Activated effector memory CD4-positive, alpha-beta T cell treated with Interleukin-2 at 50 U/mL for 16 hours (primary cell): ENCODE data around the gene SEC16A.
"Not testable (repeated sequence)": the region's sequence is repeated elsewhere in the genome, so short reads cannot be mapped to it uniquely, and the experiment has no call there.

ENCODE experiments used
- DNase-seq: peaks from one replicate; pipeline ENCODE4 v3.0.0-alpha.2; 2020

Gene SEC16A

DNA sequence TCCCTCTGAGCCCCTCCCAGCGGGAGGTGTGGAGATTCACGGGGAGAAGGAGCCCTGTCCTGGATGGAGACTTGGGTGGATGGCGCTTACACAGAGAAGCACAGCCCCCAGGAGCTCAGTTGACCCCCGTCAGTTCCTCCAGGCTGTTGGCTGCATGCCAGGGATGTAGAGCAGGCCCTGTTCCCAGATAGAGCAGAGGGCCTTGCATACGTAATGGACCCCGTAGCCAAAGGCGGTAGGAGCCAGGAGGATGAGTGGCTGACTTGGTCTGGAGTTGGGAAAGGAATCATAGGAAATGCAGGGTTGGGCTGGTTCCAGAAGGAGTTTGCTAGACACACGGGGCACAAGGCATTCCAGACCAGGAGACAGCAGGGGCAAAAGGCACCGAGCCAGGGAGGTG is 69.9 kb downstream of the SEC16A start:
- no peak for DNase-seq

DNA sequence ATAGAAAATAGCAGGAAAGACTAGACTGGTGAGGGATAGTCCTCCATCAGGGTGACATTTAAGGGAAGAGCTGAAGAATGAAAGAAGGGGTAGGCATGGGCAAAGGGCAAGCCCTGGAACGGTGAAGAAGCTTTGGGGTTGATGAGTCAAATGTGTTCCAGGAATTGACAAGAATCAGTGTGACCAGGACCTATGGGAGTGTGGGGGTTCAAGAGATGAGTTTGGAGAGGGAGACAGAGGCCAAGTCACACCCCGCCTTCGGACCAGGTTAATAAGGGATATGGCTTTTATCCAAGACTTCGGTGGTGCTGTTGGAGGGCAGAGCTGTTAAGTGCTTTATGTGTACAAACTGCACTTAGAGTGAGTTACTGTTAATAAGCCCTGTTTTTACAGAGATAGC is 71.5 kb downstream of the SEC16A start:
- no peak for DNase-seq

DNA sequence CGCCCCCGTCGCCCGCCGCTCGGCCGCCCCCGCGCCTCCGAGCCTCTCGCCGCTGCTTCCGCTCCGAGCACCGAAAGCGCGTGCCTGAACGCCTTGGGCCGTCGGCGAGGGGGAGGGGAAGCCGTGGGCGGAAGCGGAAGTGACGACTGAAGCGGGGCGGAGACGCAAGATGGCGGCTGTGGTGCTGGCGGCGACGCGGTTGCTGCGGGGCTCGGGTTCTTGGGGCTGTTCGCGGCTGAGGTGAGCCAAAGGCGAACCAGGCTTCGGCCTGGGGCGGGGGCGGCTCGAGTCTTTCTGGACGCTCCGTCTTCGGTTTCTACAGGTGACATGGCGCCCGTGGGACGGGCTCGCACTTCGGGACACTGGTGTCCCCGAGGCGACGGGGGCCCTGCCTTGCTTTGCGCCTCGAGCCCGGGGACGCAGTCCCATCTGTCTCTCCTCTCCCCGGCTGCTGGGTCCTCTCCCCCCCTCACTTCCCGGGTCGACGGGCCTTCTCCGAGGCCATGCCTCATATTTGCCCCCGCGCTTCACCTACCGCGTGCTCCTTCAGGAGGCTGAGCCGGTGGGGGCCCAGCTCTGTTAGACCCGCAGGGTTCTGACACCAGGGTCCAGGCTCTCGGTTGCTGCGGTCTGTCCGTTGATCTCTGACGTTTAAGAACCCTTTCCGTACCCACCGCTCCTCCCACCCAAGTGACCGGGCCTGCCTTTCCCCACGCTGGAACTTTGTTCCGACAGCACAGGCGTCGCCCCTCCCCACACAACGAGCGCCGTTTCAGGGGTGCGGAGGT is 72.1 kb downstream of the SEC16A start, which contains the start of the genes ENTR1 and PMPCA:
Gene ENTR1, minus strand, starts transcription at position 115 of the 788 bp plus-strand sequence. CDS start 217 bp downstream, outside the sequence.
Gene PMPCA, plus strand, starts transcription at position 159 of the 788 bp plus-strand sequence. Its CDS starts 11 bp downstream, at position 170.
- DNase-seq: peak; percentile 91

DNA sequence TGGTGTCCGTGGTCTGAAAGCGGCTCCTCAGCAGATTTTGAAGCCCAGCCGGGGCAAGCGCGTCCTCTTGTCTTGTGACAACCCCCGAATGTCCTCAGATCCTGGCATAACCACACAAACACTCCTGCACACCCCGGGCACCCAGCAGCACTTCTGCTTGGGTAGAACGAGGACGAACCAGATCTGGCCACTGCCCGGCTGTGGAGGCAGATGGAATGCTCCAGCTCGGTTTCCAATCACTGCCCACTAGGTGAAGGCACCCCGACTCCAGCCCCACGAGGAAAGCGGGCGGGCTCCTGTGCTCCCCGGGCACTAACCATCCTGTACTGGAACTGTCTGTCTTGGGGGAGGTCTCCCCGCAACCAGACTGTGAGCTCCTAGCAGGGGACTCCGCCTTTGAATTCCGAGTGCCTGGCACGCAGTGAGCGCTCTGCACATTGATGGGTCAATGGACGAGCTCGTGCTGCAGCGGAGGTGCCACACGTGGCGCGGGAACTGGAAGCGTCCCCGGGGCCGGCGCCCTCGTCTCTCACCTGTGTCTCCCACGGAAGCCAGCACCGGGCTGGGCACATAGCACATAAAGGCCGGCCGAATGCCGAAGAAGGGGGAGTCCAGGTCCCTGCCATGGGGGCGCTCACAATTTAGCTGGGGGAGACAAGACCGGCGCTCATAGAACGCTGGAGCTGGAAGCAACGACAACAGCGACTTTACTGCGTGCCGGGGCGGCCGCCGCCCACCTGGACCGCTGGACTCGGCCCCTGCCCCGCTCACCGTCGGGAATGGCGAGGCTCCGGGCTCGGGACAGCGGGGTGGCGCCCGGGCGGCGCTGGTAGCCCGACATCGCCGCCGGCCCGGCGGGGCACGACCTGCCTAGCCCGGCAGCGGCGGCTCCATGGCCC is 73.0 kb downstream of the SEC16A start:
- peak; percentile 22 for DNase-seq

DNA sequence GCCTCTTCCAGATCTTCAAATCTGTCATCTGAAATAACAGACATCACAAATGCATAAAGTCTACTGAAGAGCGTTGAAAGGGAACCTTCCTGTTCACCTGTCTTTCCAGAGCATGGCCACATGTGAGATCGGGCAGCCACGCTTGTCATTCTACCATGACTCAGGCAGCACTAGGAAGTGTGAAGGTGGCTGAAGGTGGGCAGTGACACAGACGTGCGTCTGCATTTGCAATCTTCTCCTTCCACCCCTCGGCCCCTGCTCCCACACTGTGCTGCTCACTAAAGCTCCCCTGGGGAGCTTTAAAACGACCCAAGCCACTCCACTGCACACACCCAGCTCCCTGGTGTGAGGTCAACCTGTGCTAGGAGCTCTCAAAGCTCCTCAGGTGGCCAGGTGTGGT is 74.9 kb downstream of the SEC16A start:
- no peak for DNase-seq

DNA sequence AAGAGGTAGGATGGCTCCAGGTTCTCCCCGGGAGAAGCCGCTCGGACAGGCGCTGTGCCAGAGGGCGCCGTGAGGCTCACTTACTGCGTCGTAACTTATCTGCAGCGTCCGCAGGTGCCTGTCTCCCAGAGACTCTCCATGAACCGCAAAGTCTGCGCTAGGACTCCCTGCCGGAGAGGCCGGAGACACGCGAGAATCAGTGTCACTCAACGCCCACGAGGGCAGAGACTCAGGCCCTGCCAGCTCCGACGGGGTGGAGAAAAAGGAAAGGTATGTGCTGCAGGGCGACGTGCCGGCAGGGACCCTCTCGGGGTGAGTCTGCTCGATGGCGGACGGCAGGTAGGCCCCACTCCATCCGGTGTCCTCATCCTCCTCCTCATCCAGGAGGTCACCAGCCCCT is 75.8 kb downstream of the SEC16A start:
- DNase-seq: not testable (repeated sequence)

DNA sequence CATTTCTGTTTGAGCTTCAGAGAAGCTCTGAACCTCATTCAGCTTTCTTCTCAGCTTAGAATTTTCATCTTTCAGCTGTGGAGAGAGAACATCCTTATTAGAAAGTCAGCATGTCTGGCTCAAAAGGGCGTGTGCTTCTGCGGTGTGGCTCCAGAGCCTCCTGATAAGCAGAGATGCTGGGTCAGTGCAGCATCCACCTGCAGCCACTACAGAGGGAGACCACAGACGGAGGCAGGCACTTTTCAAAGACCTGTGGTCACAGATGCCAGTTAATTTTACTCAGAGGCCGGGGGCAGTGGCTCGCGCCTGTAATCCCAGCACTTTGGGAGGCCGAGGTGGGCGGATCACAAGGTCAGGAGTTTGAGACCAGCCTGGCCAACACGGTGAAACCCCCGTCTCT is 76.9 kb downstream of the SEC16A start:
- not testable (repeated sequence) for DNase-seq

DNA sequence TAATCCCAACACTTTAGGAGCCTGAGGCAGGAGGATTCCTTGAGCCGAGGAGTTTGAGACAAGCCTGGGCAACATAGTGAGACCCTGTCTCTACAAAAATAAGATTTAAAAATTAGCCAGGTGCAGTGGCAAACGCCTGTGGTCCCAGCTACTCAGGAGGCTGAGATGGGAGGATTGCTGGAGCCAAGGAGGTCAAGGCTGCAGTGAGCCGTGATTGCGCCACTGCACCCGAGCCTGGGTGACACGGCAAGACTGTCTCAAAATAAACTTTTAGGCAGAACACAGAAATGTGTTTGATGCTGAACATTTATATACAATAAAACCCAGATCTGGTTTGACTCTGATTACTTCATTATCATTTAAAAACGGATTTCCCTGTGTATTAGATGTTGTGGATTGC is 77.4 kb downstream of the SEC16A start:
- DNase-seq: no peak

DNA sequence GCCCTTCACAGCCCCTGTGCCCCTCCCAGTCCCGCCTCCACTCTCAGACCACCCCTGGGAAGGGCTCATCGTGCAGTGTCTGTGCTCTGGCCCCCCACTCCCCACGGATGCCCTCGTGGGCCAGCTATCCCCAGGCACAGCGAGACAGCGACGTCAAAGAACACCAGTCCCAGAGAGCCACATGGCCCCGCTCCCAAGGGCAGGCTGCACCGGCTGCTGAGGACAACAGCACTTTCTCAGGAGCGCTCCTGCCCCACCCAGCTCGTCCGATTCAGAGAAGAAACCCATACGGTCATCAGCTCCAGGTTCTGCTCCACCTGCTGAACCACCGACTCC is 78.1 kb downstream of the SEC16A start:
- no peak for DNase-seq

DNA sequence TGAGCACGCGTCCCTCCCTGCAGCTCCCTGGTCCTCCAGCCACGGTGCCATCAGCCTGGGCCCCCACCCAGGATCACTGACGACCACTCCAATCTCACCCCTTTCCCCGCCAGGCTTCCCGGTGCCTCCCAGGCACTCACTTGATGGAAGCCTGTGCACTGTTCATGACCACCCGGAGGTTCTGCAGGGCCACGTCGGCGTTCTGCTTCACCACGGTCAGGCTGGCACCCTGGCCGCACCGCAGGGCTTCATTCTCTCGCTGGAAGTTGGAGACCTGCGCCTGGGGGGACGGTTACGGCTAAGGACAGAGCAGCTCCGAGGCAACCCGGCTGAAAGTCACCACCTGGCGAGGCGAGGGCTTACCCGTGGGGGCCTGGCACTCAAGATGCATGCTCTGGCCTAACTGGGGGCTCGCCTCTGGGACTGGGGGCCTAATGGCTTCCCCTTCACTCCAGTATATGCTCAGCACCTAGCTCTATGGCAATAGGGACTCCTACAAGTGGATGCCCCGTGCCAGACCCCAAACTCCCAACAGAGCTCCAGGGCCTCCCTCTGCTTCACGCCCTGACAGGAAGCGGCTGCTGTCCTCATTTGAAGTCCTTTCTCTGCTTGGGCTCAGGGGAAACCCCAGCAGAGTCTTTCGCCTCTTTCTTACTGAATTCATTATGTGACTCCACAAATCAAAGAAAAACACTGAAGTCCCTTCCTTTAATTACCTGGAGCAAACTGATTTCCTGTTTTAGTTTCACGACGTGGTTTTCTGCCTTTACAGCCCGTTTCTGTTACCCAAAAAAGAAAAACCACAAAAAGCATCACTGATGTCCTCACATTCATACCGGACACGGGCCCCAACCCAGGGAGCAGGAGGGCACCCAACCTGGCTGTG is 78.7 kb downstream of the SEC16A start:
- DNase-seq: peak; percentile 26

DNA sequence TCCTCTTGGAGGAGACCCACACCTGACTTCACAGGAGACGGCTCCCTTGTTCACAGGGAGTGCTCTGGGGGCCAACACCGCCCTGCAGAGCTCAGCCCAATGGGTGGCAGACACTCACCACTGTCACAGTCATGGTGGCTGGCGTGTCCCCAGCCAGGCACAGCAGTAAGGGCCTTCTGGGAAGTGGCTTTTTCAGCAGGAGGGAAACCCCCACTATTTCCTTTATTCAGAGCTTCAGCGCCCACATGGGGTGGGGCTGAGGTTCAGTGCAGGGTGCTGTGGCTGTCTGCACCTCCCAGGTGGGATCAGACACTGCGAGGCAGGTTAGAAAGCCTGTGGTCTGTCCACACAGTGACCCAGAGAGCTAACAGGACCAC is 79.3 kb downstream of the SEC16A start:
- DNase-seq: peak; percentile 72

DNA sequence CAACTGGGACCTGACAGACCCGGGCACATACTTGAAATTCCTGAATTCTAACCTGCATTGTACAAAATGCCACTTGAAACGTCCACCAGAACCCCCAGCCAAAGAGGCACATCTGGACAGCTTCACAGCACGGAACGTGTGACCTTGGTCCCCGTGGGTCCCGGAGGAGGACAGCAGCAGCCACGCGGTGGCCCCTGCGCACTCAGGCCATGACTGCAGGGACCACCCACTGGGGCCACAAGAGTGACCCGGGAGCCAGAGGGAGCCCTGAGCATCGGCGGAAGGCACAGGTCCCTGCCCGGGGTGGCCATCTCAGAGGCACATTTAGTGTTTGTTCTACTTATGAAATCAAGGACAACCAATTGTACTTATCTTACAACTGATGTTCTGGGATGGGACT is 80.8 kb downstream of the SEC16A start:
- no peak for DNase-seq

DNA sequence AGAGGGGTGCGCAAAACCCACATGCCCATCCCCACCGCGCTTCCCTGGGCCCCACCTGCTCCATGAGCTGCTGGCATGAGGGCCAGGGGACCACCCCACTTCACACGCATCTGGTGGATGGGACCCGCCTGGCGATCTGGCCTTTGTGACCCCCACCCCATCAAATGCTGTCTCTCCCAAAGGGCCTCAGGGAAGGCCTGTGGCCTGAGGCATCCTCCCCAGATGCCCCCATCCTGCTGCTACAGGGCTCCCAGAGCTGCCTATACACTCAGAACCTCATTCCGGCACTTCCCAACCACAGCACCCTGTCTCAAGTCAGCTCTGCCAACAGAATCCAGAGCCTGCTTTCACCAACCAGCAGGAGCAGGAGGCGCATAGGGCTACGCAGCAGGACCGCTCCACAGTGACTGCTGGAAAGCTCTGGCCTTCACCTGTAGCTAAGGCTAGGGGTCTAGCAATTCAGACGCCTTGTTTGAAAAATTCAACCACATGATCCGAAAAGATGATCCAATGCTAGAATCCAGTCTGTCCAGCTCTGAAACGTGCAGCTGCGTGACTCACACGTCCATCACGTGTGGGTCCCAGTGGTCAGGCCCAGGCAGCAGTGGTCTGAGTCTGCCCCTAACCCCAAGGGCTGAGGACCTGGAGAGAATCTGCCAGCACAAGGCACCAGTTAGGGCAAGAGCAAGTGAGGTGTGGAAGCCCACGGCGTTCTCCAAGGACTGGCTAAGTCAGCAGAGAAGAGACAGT is 81.5 kb downstream of the SEC16A start:
- DNase-seq: no peak

DNA sequence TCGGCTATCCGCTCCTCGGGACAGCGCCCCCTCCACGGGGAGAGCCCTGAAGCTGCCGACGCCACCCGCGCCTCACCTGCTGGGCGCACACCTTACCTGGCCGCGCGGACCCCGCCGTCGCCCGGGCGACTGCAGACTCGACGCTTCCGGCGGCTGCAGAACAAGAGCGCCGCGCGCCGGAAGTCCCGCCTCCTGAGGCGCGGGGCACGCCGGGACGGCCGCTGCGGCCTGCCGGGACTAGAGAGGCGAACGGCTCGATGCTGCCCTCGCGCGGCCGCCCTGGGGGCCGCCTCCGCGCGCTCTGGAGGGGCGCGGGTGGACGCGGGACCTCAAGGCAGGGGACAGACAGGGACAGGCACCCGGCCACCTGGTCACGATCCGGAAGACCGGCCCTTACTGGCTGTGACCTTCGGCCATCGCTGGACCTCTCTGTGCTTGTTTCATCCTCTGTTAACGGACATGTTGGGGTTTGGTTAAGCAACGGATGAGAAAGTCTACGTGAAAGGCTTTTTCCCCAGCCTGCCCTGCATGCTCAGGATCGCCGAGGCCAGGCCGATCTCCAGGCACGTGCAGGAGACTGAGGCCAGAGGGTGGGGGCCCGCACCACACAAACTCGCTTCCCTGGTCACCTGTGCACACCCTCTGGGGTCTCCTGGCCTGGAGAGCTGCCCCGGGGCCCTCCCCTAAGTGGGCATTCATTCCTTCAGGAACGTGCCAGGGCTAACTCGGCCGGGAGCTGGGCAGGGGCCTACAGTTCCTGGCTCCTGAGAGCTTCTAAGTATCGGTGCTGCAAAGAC is 82.6 kb downstream of the SEC16A start, which contains the start of gene SNAPC4:
Gene SNAPC4, minus strand, starts transcription at position 133 of the 797 bp plus-strand sequence. CDS start 1,742 bp downstream, outside the sequence.
- peak; percentile 79 for DNase-seq

DNA sequence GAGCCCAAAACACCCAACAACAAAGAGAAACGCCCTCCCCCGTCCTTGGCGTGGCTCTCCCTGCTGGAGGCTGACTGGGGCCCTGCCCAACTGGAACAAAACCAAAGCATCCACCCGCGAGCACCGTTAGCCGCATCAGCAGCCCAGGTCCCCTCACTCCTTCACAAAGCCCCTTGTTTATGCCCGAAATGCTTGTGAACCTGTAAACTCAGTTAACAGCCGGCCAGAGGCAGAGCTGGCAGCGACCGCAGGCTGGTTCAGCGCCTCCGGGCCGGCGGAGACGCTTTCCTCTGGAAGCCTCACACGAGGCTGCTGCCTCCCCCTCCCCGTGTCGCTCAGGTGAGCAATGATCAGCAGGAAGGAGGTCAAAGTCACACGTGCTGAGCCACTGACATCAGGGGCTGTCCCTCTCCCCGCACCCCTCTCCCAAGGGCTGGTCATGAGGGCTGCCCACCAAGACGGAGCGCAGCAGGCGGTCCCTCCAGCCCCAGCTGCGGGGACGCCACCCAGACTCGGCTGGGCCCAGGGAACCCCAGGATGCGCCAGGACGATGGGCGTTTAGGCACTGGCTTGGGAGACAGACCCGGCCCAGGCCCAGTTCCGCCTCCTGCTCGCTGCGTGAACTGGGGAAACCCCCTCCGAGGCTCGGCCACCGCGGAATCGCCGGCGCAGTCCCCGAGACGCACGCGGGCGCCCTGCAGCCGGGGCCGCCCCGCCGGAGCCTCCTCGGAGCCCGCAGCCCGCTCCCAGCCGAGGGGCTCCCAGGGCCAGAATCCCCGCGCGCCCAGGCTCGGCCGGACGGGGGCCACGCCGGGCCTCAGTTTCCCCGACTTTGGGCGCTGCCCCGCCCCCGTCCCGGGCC is 83.4 kb downstream of the SEC16A start:
- peak; percentile 7 for DNase-seq

DNA sequence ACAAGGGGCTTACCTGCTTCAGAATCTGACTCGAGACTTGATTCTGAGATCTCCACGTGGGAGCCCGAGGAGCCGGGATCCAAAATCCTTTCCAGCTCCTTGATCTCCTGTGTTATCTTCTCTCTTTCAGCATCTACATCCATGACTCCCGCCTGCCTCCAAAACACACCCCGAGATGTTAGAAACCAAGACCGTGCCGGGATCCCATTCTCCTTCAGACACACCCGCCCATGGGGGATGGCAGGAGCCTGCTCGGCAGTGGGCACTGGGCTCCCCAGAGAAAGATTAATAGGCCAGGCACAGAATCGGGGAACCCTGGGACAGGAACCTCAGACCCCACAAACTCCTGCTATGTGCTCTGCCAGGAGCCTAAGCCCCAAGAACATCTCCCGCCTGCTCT is 84.6 kb downstream of the SEC16A start:
- no peak for DNase-seq

DNA sequence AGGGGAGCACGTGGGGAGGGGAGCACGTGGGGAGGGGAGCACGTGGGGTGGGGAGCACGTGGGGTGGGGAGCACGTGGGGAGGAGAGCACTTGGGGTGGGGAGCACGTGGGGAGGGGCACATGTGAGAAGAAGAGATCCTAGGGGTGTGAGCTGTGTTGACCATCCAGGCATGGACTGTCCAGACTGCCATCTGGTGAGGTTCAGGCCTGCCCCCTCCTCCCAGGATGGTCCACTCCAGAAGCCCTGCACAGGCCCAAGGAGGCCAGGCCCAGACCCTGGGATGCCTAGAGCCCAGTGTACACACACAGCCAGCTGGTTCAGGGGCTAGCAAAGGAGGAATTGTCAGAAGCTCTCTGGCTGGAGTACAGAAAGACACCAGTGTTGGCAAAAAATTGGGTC is 85.2 kb downstream of the SEC16A start:
- no peak for DNase-seq

DNA sequence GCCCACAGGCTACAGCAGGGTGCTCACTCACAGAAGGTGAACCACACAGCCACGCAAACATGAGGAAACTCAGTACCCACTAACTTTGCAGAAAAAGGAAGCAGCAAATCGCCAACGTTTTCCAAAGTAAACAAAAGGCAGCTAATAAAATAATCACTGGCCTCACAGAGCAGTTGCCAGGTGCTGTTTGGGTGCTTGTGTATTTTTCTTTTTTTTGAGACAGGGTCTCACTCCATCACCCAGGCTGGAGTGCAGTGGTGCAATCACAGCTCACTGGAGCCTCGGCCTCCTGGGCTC is 86.7 kb downstream of the SEC16A start:
- DNase-seq: no peak

DNA sequence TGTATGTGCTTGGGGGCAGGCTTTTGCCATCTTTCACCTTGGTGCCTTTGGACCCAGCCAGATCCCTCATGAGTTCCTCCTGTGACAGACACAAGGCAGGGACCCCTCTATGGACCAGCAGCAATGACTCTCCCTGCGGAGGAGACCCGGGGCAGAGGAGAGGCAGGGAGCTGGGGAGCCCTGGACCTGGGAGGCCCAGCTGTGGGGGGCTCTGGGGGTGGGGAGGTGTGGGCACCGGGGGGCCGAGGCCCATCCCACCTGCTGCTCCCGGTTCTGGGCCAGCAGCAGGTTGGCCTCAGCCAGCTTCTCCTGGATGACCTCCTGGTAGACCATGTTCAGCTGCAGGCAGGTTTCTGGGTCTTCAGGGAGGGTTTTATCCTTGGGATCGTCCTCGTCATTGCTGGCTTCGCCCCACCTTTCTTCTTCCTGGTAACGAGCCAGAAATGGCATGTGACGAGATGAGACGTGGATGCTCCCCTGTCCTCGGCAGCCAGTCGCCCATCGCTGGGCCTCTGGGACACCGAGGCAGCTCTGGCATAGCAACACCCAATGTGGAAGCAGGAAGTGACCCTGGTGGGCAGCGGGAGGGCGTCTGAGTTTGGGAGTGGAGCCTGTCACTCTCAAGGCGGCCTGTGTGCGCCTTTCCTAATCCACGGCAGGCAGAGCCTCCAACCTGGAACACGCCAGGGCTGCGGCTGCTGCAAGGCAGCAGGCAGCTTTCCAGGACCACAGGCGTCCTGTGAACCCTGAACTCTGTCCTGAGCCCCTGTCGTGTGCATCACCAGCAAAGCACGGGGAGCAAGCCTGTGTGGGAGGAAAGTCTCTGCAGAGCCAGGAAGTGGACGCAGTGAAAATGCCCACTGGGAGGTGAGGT is 87.3 kb downstream of the SEC16A start:
- no peak for DNase-seq

DNA sequence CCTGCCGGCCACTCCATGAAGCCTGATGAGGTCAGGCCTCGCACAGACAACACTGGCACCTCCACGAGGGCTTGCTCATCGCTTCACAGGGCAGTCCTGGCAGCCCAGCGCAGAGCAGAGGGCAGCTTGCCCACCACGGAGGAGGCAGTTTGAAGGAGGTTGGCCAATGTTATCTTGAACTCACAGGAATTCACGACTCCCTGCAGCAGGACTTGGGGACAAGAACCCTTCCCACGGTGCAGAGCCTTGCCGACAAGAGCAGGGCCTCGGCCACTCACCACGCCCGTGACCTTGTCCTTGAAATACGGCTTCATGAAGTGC is 87.9 kb downstream of the SEC16A start:
- DNase-seq: no peak
